ENCODE data around the gene BDKRB2.

Gene BDKRB2

DNA sequence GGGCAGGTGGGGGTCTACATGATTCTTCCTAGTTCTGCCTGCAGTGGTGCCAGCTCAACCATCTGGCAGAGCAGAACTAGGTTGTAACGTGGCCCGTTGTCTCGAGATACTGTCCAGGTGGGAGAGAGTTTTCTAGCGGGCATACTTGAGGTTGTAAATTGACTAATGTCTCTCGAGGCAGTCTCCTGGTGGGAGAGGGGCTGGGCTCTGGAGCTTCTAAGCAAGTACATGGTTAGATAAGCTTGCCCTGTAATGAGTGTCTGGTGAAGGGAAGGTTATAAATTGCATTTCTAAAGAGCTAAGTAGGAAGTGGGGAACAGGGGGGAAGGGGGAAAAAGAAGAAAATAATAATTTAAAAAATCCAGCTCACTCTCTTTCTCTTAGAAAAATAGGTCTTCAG, 69.5 kb downstream of the BDKRB2 start:
- no peak for DNase-seq

DNA sequence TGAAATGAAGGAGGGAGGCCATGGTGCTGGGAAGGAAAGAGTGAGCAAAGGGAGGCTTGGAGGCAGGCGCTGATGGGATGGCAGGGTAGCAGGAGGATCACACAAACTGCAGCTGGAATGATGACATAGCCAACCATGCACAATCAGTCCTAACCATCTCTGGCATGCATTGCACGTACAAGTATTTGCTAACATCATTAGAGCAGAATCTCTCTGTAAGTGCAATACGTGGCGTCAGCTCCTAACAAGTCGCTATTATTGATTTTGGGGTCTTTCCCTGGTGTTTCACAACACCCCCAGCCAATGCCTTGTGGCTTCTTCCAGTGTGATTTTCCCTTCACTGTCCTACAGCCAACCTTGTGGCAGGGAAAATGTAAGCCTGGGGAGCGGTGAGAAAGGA, 69.9 kb downstream of the BDKRB2 start:
- DNase-seq: no peak

DNA sequence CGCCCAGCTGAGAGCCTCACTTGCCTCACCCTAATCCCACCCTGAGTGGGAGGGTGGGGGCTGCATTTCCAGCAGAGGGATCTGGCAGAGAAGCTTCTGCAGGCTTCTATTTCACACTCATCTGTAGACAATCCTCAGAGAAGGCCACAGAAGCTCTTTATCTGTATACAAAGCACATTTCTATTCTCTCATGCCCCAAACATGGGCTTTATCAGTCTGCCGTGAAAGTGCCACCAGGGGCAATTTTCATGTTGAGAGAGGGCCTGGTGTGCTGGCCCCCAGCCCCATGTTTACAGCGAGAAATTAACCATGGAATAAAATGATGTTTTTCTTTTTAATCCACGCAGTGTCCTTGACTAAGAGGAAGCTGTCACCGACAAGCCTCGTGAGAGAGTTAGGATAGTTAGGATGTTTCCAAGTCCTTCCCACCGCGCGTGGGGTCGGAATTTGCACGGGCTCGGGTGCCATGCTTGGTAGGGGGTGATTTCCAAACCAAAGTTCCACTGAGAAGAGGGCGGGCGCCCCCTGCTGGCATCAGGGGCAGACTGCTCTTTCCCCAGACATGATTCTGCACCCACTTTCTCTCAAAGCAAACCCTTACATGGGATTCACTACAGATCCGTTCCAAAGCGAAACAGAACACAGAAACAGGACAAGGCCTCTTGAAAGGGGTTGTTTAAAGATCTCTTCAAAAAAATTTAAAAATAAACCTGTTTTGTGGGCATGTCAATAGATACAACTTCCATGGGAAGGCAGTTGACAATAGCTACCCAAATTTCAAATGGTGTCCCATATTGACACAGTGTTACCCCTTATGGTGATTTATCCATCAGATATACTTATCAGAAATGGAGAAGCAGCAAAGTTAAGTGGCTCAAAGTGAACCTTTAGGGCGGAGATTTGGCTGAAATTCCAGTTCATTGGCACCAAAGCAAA, 70.8 kb downstream of the BDKRB2 start:
- DNase-seq: peak; percentile 36

DNA sequence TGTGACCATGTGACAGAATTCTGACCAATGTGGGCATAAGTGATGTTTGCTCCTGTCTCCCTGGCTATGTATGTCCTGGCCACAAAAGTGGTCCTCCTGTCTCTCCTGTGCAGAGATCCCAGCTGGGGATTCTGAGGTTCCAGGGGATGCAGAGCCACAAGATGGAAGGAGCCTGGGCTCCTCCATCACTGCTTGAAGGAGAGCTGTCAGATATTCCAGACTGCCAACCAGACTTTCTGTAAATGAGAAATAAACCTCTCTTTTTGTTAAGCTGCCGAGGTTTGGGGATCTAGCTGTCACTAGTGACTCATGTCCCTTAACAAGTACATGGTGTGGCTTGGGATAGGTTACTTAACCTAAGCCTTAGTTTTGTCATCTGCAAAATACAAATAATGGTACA, 73.3 kb downstream of the BDKRB2 start:
- DNase-seq: no peak

DNA sequence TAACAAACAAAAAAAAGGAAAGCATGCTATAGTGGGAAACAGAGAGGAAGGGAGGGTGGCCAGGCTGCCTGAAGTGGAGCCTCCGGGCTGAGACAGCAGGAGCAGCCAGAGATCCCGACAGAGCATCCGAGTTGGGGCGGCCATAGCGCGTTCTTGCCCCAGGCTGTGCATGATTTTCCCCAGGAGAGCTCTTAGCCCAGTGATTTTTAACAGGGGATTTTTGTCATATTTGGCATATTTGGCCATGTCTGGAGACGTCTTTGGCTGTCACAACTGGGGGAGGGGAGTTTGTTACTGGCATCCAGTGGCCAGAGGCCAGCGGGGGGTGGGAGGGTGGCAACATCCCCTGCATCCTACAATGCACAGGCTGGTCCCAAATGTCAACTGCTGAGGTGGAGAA, 74.9 kb downstream of the BDKRB2 start:
- no peak for DNase-seq

DNA sequence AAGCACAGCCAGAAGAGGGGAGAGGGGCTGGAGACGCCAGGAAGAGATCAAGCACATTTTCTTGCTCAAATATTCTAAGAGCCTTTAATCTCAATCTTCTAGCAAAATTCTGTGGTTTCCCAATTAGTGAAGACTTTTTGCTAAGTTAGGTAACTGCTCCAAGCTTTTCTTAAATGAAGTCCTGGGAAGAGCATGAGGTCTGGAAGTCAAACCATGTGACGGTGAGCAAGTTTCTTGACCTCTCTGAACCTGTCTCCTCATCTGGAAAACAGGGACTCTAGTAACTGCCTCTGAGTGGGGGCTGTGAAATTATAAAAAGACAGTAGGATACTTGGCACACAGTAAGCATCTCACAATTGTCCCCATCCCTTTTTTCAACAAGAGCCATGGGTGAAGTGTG, 75.5 kb downstream of the BDKRB2 start:
- DNase-seq: no peak

DNA sequence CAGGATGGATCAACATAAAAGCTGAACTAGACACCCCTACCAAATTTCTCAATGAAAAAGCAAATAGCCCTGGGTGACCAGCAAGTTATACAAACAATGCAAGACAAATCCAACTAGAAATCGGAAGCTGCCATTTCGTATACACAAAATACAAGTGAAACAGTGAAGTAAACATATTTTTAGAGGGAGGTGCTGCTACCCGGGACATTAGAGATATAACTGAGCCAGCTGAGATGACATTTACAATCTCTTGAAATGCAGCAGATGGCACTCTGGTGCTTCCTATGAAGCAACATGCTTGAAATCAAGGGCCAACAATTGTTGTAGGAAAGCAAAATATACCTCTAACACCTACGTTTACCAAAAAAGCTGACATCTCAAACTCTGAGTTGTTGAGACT, 76.8 kb downstream of the BDKRB2 start:
- DNase-seq: no peak

DNA sequence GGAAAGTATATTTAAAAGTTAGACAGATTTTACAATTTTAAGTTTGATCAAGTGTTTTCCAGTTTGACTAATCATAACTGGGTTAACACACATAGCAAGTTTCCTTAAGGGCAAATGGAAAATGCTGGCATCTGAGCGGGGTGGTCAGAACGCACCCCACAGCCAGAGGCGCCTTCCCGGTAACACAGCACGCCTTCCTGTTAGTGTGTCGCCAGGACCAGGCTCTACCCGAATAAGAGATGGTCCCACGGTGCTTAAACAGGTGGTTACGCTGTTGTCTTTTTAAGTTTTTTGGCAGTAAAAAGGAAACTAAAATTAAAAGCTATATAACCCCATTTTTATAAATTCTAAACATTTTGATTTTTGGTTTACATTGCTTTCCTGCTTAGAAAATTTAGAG, 79.4 kb downstream of the BDKRB2 start:
- no peak for DNase-seq

DNA sequence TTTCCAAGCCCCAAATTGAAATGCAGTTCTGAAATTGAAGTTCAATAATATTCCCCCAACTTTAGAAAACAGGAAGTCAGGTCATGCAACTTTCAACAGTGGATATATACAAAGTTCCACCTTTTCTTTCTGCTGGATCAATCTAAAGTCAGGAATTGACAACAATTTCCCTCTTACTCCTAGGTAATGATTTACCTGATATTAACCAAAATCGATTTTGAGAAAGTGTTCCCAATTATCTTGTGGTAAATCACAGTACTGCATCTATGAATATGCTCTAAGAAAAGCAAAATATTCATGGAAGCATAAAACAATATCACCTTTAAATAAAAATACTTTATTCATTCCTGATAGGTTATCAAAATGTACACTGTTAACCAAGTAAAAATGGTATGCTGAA, 79.8 kb downstream of the BDKRB2 start:
- no peak for DNase-seq

DNA sequence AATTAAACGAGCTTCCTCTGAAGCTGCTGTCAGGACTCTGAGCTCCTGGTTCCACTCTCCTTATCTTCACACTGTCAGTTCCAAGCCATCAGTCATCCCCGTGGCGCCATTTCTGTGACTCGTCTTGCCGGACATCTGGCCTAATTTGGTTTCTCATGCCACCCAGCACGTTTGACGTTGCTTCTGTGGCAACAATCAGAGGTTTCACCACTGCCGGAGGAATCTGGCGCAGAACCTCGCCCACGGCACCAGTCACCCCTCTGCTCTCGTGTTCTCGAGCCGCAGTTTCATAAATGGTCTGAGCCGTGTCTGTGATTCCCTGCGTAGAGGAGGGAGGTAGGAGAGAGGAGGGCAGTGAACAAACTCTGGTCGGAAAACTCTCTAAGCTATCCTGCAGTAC, 81.0 kb downstream of the BDKRB2 start:
- DNase-seq: no peak

DNA sequence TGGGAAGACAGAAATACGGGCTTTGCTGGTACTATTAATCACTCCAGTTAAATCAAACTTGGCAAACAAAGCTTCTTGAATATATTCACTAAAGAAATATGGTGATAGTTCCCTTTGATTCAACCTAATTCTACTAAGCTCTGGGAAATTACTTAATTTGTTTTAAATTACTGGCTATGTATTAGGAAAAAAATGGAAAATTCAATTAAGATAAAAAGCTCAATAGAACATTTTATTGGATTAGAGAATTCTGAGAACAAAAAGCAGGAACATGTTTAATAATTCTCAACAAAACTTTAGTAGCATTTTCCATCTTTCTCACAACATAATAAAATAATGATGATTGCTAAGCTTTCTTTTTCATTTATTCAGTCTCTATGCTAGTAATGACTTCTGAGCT, 81.6 kb downstream of the BDKRB2 start:
- DNase-seq: no peak

DNA sequence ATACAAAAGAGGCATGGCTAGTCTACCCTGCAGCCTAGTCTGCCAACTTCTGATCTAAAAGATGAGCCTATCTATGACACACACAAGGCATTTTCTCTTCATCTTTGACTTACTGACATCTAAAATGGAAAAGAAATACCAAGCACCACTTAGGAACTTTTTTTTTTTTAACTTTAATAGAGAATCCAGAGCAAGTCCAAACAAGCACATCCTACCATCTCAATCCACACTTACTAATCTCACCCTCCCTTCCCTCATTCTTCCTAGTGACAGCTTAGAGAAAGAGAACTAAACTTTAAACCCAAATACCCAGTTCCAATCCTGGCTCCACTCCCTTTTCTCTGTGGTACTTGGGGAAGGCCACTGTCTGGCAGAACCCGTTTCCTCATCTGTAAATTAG, 83.2 kb downstream of the BDKRB2 start:
- no peak for DNase-seq
